Osteocyte (in vitro differentiated cells): ENCODE data around the gene SPATS2. TPM values are rescaled to one million over a fixed set of nuclear protein-coding genes. Genes with fewer than 3 reads are reported as not detected.
A peak's percentile ranks its signal among the peaks of the same experiment; 100 is the strongest.

Experiments used
- DNase-seq: peaks from one replicate; pipeline ENCODE4 v3.0.0; 2021; ENCODE audit warnings: mixed read lengths; ENCODE audit not compliant: unreplicated experiment; ENCODE audit errors: extremely low spot score
- H3K27ac Mint-ChIP-seq: one replicate; pipeline ENCODE4 v1.8.0; 2021; ENCODE audit warnings: mild to moderate bottlenecking, mixed read lengths; ENCODE audit not compliant: unreplicated experiment
- H3K27me3 Mint-ChIP-seq: one replicate; pipeline ENCODE4 v1.8.0; 2021; ENCODE audit warnings: mixed read lengths; ENCODE audit not compliant: unreplicated experiment
- H3K36me3 Mint-ChIP-seq: one replicate; pipeline ENCODE4 v1.8.0; 2021; ENCODE audit warnings: mixed read lengths; ENCODE audit not compliant: unreplicated experiment
- H3K4me1 Mint-ChIP-seq: one replicate; pipeline ENCODE4 v1.8.0; 2021; ENCODE audit warnings: mixed read lengths; ENCODE audit not compliant: unreplicated experiment
- H3K4me3 Mint-ChIP-seq: one replicate; pipeline ENCODE4 v1.8.0; 2021; ENCODE audit warnings: mild to moderate bottlenecking, moderate library complexity, mixed read lengths; ENCODE audit not compliant: unreplicated experiment
- H3K9me3 Mint-ChIP-seq: one replicate; pipeline ENCODE4 v1.8.0; 2021; ENCODE audit warnings: mixed read lengths; ENCODE audit not compliant: unreplicated experiment
- total RNA-seq: library from RNA; stranded (reverse); gene quantifications from 2 replicates; pipeline ENCODE4 v1.2.1, GENCODE V29; 2021
- TF ChIP-seq, protein P1 (sequence below): fragments of 200-600 bp; sonication (generic); IDR thresholded peaks from 2 replicates; pipeline ENCODE4 v1.5.0; 2021; ENCODE audit warnings: antibody characterized with exemption, mild to moderate bottlenecking, moderate library complexity

The SPATS2 gene
- total RNA-seq, 1 donor from 2014 or later, result 25.6 TPM

DNA sequence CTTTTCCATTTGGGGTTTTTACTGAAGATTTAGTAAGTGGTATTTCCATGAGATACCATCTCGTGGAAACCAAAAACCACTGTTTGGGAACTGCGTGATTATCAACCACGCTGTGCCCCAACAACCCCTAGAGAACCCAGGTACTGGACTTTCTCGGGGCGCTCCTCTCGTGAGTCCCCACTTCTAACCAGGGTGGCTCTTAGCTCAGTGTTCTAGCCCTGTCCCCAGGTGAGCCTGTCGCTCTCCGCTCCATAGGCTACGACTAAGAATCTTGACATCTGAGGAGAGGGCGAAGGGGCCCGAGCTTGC is 200.0 kb downstream of the SPATS2 start:
- DNase-seq, result no peak
- Mint-ChIP-seq H3K4me3 (peak overlapping the region; percentile 96), H3K9me3 (no peaks in the 10 kb centered on the region), H3K27me3 (no peaks in the 10 kb centered on the region), H3K36me3 (peaks cover 12% of the 10 kb centered on the region), H3K27ac (peak overlapping the region; percentile 97), H3K4me1 (peaks cover 24% of the 10 kb centered on the region)
- TF ChIP-seq, protein P1, sequence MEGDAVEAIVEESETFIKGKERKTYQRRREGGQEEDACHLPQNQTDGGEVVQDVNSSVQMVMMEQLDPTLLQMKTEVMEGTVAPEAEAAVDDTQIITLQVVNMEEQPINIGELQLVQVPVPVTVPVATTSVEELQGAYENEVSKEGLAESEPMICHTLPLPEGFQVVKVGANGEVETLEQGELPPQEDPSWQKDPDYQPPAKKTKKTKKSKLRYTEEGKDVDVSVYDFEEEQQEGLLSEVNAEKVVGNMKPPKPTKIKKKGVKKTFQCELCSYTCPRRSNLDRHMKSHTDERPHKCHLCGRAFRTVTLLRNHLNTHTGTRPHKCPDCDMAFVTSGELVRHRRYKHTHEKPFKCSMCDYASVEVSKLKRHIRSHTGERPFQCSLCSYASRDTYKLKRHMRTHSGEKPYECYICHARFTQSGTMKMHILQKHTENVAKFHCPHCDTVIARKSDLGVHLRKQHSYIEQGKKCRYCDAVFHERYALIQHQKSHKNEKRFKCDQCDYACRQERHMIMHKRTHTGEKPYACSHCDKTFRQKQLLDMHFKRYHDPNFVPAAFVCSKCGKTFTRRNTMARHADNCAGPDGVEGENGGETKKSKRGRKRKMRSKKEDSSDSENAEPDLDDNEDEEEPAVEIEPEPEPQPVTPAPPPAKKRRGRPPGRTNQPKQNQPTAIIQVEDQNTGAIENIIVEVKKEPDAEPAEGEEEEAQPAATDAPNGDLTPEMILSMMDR, result no peak

- TF ChIP-seq, protein P1, result no peak
- DNase-seq, result peak; percentile 94
- peaks cover 24% of the 10 kb centered on the region for H3K4me1 Mint-ChIP-seq
- peaks cover 8% of the 10 kb centered on the region for H3K36me3 Mint-ChIP-seq
- no peaks in the 10 kb centered on the region for H3K9me3 Mint-ChIP-seq
- H3K4me3 Mint-ChIP-seq, result peak within 1 kb of the TSS; percentile 96
- no peaks in the 10 kb centered on the region for H3K27me3 Mint-ChIP-seq
- peak within 1 kb of the TSS; percentile 97 for H3K27ac Mint-ChIP-seq
Observed at GRCh38 chr12:49567611-49568441, 200.6 kb downstream of the SPATS2 start, which contains the start of gene MCRS1. TSS of gene MCRS1 (minus strand) at chr12:49568142. CDS start at chr12:49566731, 1,411 bp downstream.

- Mint-ChIP-seq H3K4me1 (peaks cover 24% of the 10 kb centered on the region), H3K36me3 (peaks cover 7% of the 10 kb centered on the region), H3K27me3 (no peaks in the 10 kb centered on the region)
Observed at GRCh38 chr12:49568442-49569162, 201.3 kb downstream of the SPATS2 start.

More at GRCh38 chr12:49568442-49569162, 201.3 kb downstream of the SPATS2 start:
- Mint-ChIP-seq H3K4me3 (peak overlapping the region; percentile 96), H3K27ac (peak overlapping the region; percentile 97), H3K9me3 (no peaks in the 10 kb centered on the region)
- TF ChIP-seq, protein P1, result no peak
- DNase-seq, result no peak

Other genes with a start within 250 kb of the SPATS2 start
- 497 and 503 TPM in 2 replicates for gene TUBA1B, start 236.1 kb upstream of the SPATS2 start, total RNA-seq
- 466 and 471 TPM in 2 replicates for gene TUBA1A, start 178.4 kb upstream of the SPATS2 start, total RNA-seq
- gene TUBA1C, start 102.4 kb upstream of the SPATS2 start, total RNA-seq, result 136 and 142 TPM in 2 replicates
- not detected in 2 replicates for gene PRPH, start 72.3 kb upstream of the SPATS2 start, total RNA-seq
- gene TROAP, start 44.2 kb upstream of the SPATS2 start, total RNA-seq, result 8.0 and 9.6 TPM in 2 replicates
- 0.16 TPM in 1 of 2 replicates, not detected in the other for gene C1QL4, start 30.3 kb upstream of the SPATS2 start, total RNA-seq
- 0.55 and 0.99 TPM in 2 replicates for gene DNAJC22, start 20.6 kb upstream of the SPATS2 start, total RNA-seq
- gene KCNH3, start 171.6 kb downstream of the SPATS2 start, total RNA-seq, result 0.35 TPM in 1 of 2 replicates, not detected in the other
- gene MCRS1, start 200.7 kb downstream of the SPATS2 start, total RNA-seq, result 61.6 and 69.3 TPM in 2 replicates
- gene FAM186B, start 238.2 kb downstream of the SPATS2 start, total RNA-seq, result 0.30 and 0.50 TPM in 2 replicates